ENCODE results near the gene ANO4.
"Not testable (repeated sequence)": the region's sequence is repeated elsewhere in the genome, so short reads cannot be mapped to it uniquely, and the experiment has no call there.

Gene ANO4

DNA sequence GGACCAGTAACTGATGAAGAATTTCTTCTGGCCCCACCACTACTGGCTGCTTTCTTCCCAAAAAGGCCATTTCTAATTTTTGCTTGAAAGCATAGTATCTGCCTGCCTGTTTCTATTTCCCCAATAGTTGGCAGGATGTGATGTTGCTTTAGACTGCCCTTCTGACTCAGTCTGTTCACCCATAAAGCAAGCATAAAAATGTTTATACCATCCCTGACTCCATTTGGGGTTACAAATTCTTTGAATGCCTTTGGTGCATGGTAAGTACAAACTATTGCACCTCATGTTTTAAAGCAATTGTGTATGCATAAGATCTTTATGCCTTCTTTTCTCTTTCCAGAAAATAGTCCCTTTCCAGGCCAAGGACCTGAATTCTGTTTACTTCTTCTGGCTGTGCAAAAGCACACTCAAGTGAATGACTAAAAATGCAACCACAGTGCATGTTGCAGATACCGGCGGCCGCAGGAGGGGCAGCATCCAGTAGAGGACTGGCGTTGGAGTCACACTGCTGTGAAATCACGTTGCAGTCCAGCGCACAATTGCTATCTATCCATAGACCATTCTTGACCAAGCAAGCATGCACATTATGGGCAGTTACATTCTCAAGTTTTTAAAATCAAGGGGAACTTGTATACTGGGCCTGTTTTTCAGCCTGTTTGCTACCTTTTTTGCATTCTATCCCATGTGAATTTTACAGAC lies 333.1 kb downstream of the ANO4 start:
- Histone ChIP-seq H3K27me3 (ENCODE audit: low read length) (no peaks in the 10 kb centered on the region), H3K9ac (ENCODE audit: low read length) (no peak overlapping the region), H3K36me3 (ENCODE audit: low read length) (no peaks in the 10 kb centered on the region), H2AFZ (ENCODE audit: low read depth, low read length, severe bottlenecking) (no peak overlapping the region), H3K4me3 (ENCODE audit: insufficient read depth, low read length, poor library complexity, severe bottlenecking) (no peak overlapping the region), H3K9me2 (replicated peaks; ENCODE audit: insufficient read depth, low read length) (no peaks in the 10 kb centered on the region), H3K27ac (ENCODE audit: low read depth, low read length) (no peak overlapping the region), H4K20me1 (ENCODE audit: low read depth, low read length) (no peaks in the 10 kb centered on the region), H3K9me3 (ENCODE audit: insufficient read depth, low read length) (no peaks in the 10 kb centered on the region), H3F3A (ENCODE audit: insufficient read depth) (no peaks in the 10 kb centered on the region), H3K79me2 (ENCODE audit: insufficient read depth, low read length) (no peaks in the 10 kb centered on the region), H3K4me2 (ENCODE audit: low read depth, low read length, poor library complexity, severe bottlenecking) (no peak overlapping the region)
- TF ChIP-seq EZH2phosphoT487 (conservative IDR thresholded peaks at IDR 0.05; ENCODE audit: low read length) (no peak), CTCF (IDR thresholded peaks at IDR 0.05; ENCODE audit: insufficient read depth, low read length, poor library complexity, severe bottlenecking) (no peak)

GRCh38 chr12:101145777-101146431 lies 351.3 kb downstream of the ANO4 start:
- not testable (repeated sequence) for H3K27me3 ChIP-seq (ENCODE audit: low read length); H4K20me1 ChIP-seq (ENCODE audit: low read depth, low read length); H3K36me3 ChIP-seq (ENCODE audit: low read length); H3K4me2 ChIP-seq (ENCODE audit: low read depth, low read length, poor library complexity, severe bottlenecking); H3K79me2 ChIP-seq (ENCODE audit: insufficient read depth, low read length); H3F3A ChIP-seq (ENCODE audit: insufficient read depth); H2AFZ ChIP-seq (ENCODE audit: low read depth, low read length, severe bottlenecking); H3K27ac ChIP-seq (ENCODE audit: low read depth, low read length); H3K9ac ChIP-seq (ENCODE audit: low read length); H3K4me3 ChIP-seq (ENCODE audit: insufficient read depth, low read length, poor library complexity, severe bottlenecking); H3K9me3 ChIP-seq (ENCODE audit: insufficient read depth, low read length); H3K9me2 ChIP-seq (replicated peaks; ENCODE audit: insufficient read depth, low read length)

GRCh38 chr12:101165319-101165718 lies 370.7 kb downstream of the ANO4 start:
- Histone ChIP-seq H3K9me3 (ENCODE audit: insufficient read depth, low read length) (no peaks in the 10 kb centered on the region), H3K9ac (ENCODE audit: low read length) (no peak overlapping the region), H2AFZ (ENCODE audit: low read depth, low read length, severe bottlenecking) (no peak overlapping the region), H3K79me2 (ENCODE audit: insufficient read depth, low read length) (no peaks in the 10 kb centered on the region), H3K27me3 (ENCODE audit: low read length) (no peaks in the 10 kb centered on the region), H3K36me3 (ENCODE audit: low read length) (no peaks in the 10 kb centered on the region), H4K20me1 (ENCODE audit: low read depth, low read length) (no peaks in the 10 kb centered on the region), H3K4me2 (ENCODE audit: low read depth, low read length, poor library complexity, severe bottlenecking) (no peak overlapping the region), H3K9me2 (replicated peaks; ENCODE audit: insufficient read depth, low read length) (no peaks in the 10 kb centered on the region), H3K4me3 (ENCODE audit: insufficient read depth, low read length, poor library complexity, severe bottlenecking) (no peak overlapping the region), H3K27ac (ENCODE audit: low read depth, low read length) (no peak overlapping the region), H3F3A (ENCODE audit: insufficient read depth) (no peaks in the 10 kb centered on the region)
- no peak for TF ChIP-seq EZH2phosphoT487 (conservative IDR thresholded peaks at IDR 0.05; ENCODE audit: low read length)
- TF ChIP-seq CTCF (IDR thresholded peaks at IDR 0.05; ENCODE audit: insufficient read depth, low read length, poor library complexity, severe bottlenecking), result no peak

GRCh38 chr12:101166866-101167265 lies 372.3 kb downstream of the ANO4 start:
- no peak overlapping the region for H3K4me2 ChIP-seq (ENCODE audit: low read depth, low read length, poor library complexity, severe bottlenecking)
- H3K27ac ChIP-seq (ENCODE audit: low read depth, low read length), result no peak overlapping the region
- H3K4me3 ChIP-seq (ENCODE audit: insufficient read depth, low read length, poor library complexity, severe bottlenecking), result no peak overlapping the region
- no peak overlapping the region for H2AFZ ChIP-seq (ENCODE audit: low read depth, low read length, severe bottlenecking)
- H3K9me3 ChIP-seq (ENCODE audit: insufficient read depth, low read length), result no peaks in the 10 kb centered on the region
- no peaks in the 10 kb centered on the region for H4K20me1 ChIP-seq (ENCODE audit: low read depth, low read length)
- TF ChIP-seq CTCF (IDR thresholded peaks at IDR 0.05; ENCODE audit: insufficient read depth, low read length, poor library complexity, severe bottlenecking) (no peak), EZH2phosphoT487 (conservative IDR thresholded peaks at IDR 0.05; ENCODE audit: low read length) (no peak)
- no peaks in the 10 kb centered on the region for H3K27me3 ChIP-seq (ENCODE audit: low read length)
- no peaks in the 10 kb centered on the region for H3F3A ChIP-seq (ENCODE audit: insufficient read depth)
- no peaks in the 10 kb centered on the region for H3K9me2 ChIP-seq (replicated peaks; ENCODE audit: insufficient read depth, low read length)
- H3K79me2 ChIP-seq (ENCODE audit: insufficient read depth, low read length), result no peaks in the 10 kb centered on the region
- no peak overlapping the region for H3K9ac ChIP-seq (ENCODE audit: low read length)
- H3K36me3 ChIP-seq (ENCODE audit: low read length), result no peaks in the 10 kb centered on the region

Measured in SU-DHL-6 (cell line).